Osteoblast (primary cell): ENCODE measurements around the gene TMTC3. TPM values are rescaled to one million over a fixed set of nuclear protein-coding genes. Genes with fewer than 3 reads are reported as not detected.

Experiments
- DNase-seq: peaks from one replicate; pipeline ENCODE4 v3.0.0; 2011; ENCODE audit warnings: low spot score, mixed read lengths; ENCODE audit not compliant: insufficient read length; ENCODE audit errors: missing footprints
- H2AFZ ChIP-seq: 2 replicates; pipeline ENCODE4 v1.6.0; 2011; ENCODE audit warnings: mild to moderate bottlenecking, low read length
- H3K27ac ChIP-seq: 2 replicates; pipeline ENCODE4 v1.5.1; 2011; ENCODE audit warnings: mild to moderate bottlenecking, low read depth, low read length, moderate library complexity
- H3K27me3 ChIP-seq: 2 replicates; pipeline ENCODE4 v1.6.0; 2012; ENCODE audit warnings: mild to moderate bottlenecking, control low read depth, inconsistent platforms, low read length, moderate library complexity; ENCODE audit not compliant: insufficient read depth
- H3K36me3 ChIP-seq: 2 replicates; pipeline ENCODE4 v1.5.1; 2011; ENCODE audit warnings: mild to moderate bottlenecking, low read length, control low read depth, moderate library complexity; ENCODE audit not compliant: insufficient read depth
- H3K4me1 ChIP-seq: 2 replicates; pipeline ENCODE4 v1.5.1; 2011; ENCODE audit warnings: mild to moderate bottlenecking, low read length, control low read depth, moderate library complexity; ENCODE audit not compliant: insufficient read depth
- H3K4me2 ChIP-seq: 2 replicates; pipeline ENCODE4 v1.6.0; 2011; ENCODE audit warnings: mild to moderate bottlenecking, low read length; ENCODE audit not compliant: insufficient read depth
- H3K4me3 ChIP-seq: fragments of 200-600 bp; sonication (generic); 3 replicates; pipeline ENCODE4 v1.5.1; 2012; ENCODE audit warnings: mild to moderate bottlenecking, low read length, inconsistent platforms; ENCODE audit not compliant: insufficient read depth
- H3K79me2 ChIP-seq: 2 replicates; pipeline ENCODE4 v1.6.0; 2012; ENCODE audit warnings: mild to moderate bottlenecking, low read length, control low read depth, inconsistent platforms; ENCODE audit not compliant: insufficient read depth
- H3K9me3 ChIP-seq: 2 replicates; pipeline ENCODE4 v1.5.1; 2011; ENCODE audit warnings: low read depth, low read length, control low read depth
- H4K20me1 ChIP-seq: 2 replicates; pipeline ENCODE4 v1.6.0; 2012; ENCODE audit warnings: mild to moderate bottlenecking, low read length, control low read depth; ENCODE audit not compliant: insufficient read depth
- CTCF ChIP-seq: IDR thresholded peaks from 2 replicates; pipeline ENCODE4 v1.5.1; 2011; ENCODE audit warnings: mild to moderate bottlenecking, low read depth, low read length, moderate library complexity; ENCODE audit errors: extremely low read depth
- total RNA-seq: library from RNA; depleted of rRNA; stranded (reverse); fragments of >200 nt; gene quantifications from 2 replicates; pipeline ENCODE4 v1.2.3, GENCODE V29; 2012

Gene TMTC3
- total RNA-seq, 1 donor = 46.3 TPM

GRCh38 chr12:88166179-88166578, 24.1 kb downstream of the TMTC3 start:
- no peaks in the 10 kb centered on the region for H3K4me1 ChIP-seq
- no peaks in the 10 kb centered on the region for H3K27me3 ChIP-seq
- peaks cover 27% of the 10 kb centered on the region for H3K36me3 ChIP-seq
- no peaks in the 10 kb centered on the region for H4K20me1 ChIP-seq
- H3K79me2 ChIP-seq = no peaks in the 10 kb centered on the region
- H3K9me3 ChIP-seq = no peaks in the 10 kb centered on the region
- DNase-seq = no peak
- no peak overlapping the region for H3K27ac ChIP-seq
- no peak overlapping the region for H3K4me3 ChIP-seq
- TF ChIP-seq CTCF = no peak
- no peak overlapping the region for H3K4me2 ChIP-seq
- no peak overlapping the region for H2AFZ ChIP-seq

- Histone ChIP-seq H3K79me2 (no peaks in the 10 kb centered on the region), H3K4me3 (no peak overlapping the region), H4K20me1 (no peaks in the 10 kb centered on the region), H3K27ac (no peak overlapping the region), H3K36me3 (peaks cover 24% of the 10 kb centered on the region), H3K9me3 (no peaks in the 10 kb centered on the region), H3K4me1 (no peaks in the 10 kb centered on the region), H3K27me3 (no peaks in the 10 kb centered on the region), H2AFZ (no peak overlapping the region), H3K4me2 (no peak overlapping the region)
- DNase-seq = no peak
- TF ChIP-seq CTCF = no peak
Measured at GRCh38 chr12:88167384-88167783, 25.3 kb downstream of the TMTC3 start.

GRCh38 chr12:88172844-88173407, 30.8 kb downstream of the TMTC3 start:
- no peak for DNase-seq
- no peak overlapping the region for H3K4me2 ChIP-seq

GRCh38 chr12:88175544-88175943, 33.4 kb downstream of the TMTC3 start:
- Histone ChIP-seq H3K27ac (no peak overlapping the region), H3K27me3 (no peaks in the 10 kb centered on the region), H3K4me2 (no peak overlapping the region), H3K9me3 (no peaks in the 10 kb centered on the region), H3K36me3 (peaks cover 16% of the 10 kb centered on the region), H4K20me1 (no peaks in the 10 kb centered on the region), H3K79me2 (no peaks in the 10 kb centered on the region), H2AFZ (no peak overlapping the region), H3K4me3 (no peak overlapping the region), H3K4me1 (no peaks in the 10 kb centered on the region)
- DNase-seq = no peak
- TF ChIP-seq CTCF = no peak

More at GRCh38 chr12:88172844-88173407, 30.8 kb downstream of the TMTC3 start:
- Histone ChIP-seq H3K4me3 (no peak overlapping the region), H3K27ac (no peak overlapping the region), H3K79me2 (no peaks in the 10 kb centered on the region), H3K27me3 (no peaks in the 10 kb centered on the region), H4K20me1 (no peaks in the 10 kb centered on the region), H3K36me3 (peaks cover 19% of the 10 kb centered on the region), H3K9me3 (no peaks in the 10 kb centered on the region), H3K4me1 (no peaks in the 10 kb centered on the region), H2AFZ (no peak overlapping the region)
- no peak for TF ChIP-seq CTCF
